HFFc6 (cell line): Measurements from ENCODE around the gene PHACTR1. TPM values are rescaled to one million over a fixed set of nuclear protein-coding genes. Genes with fewer than 3 reads are reported as not detected.
"Not testable (repeated sequence)": the region's sequence is repeated elsewhere in the genome, so short reads cannot be mapped to it uniquely, and the experiment has no call there.

Experiments used
- DNase-seq: peaks from one replicate; pipeline ENCODE4 v3.0.0-alpha.2; 2018
- H3K27ac Mint-ChIP-seq: 2 replicates; pipeline ENCODE4 v1.8.0; 2020; ENCODE audit warnings: mild to moderate bottlenecking, mixed read lengths
- H3K27me3 Mint-ChIP-seq: 2 replicates; pipeline ENCODE4 v1.8.0; 2021; ENCODE audit warnings: mild to moderate bottlenecking, moderate library complexity, mixed read lengths; ENCODE audit not compliant: insufficient read depth
- H3K36me3 Mint-ChIP-seq: 2 replicates; pipeline ENCODE4 v1.8.0; 2021; ENCODE audit warnings: low read depth, mixed read lengths
- H3K4me1 Mint-ChIP-seq: 2 replicates; pipeline ENCODE4 v1.8.0; 2020; ENCODE audit warnings: low read depth, mixed read lengths
- H3K4me3 Mint-ChIP-seq: 2 replicates; pipeline ENCODE4 v1.8.0; 2020; ENCODE audit warnings: mild to moderate bottlenecking, moderate library complexity, mixed read lengths
- H3K9me3 Mint-ChIP-seq: 2 replicates; pipeline ENCODE4 v1.8.0; 2020; ENCODE audit warnings: mild to moderate bottlenecking, mixed read lengths
- total RNA-seq, 6 experiments: library from RNA; stranded (reverse); fragmentation: NEBNext Ultra II Directional; extraction: Animal tissue kit (Norgen Biotek cat#: 25700); gene quantifications; 2 replicates in 1 of 6; 3 replicates in 5 of 6; pipeline ENCODE4 v1.2.3, GENCODE V29; 2021
- TF ChIP-seq, protein P1 (sequence below): fragments of 200-600 bp; sonication (generic); IDR thresholded peaks from 2 replicates; pipeline ENCODE4 v1.5.0; 2021; ENCODE audit warnings: antibody characterized with exemption, mild to moderate bottlenecking

Gene PHACTR1
- total RNA-seq, 6 experiments from 2014 or later, result 2.5 to 4.7 (median 3.9) TPM

- no peaks in the 10 kb centered on the region for H3K9me3 Mint-ChIP-seq
- H3K36me3 Mint-ChIP-seq, result no peaks in the 10 kb centered on the region
- H3K27ac Mint-ChIP-seq, result peak overlapping the region; percentile 66
- DNase-seq, result no peak
- TF ChIP-seq, protein P1, sequence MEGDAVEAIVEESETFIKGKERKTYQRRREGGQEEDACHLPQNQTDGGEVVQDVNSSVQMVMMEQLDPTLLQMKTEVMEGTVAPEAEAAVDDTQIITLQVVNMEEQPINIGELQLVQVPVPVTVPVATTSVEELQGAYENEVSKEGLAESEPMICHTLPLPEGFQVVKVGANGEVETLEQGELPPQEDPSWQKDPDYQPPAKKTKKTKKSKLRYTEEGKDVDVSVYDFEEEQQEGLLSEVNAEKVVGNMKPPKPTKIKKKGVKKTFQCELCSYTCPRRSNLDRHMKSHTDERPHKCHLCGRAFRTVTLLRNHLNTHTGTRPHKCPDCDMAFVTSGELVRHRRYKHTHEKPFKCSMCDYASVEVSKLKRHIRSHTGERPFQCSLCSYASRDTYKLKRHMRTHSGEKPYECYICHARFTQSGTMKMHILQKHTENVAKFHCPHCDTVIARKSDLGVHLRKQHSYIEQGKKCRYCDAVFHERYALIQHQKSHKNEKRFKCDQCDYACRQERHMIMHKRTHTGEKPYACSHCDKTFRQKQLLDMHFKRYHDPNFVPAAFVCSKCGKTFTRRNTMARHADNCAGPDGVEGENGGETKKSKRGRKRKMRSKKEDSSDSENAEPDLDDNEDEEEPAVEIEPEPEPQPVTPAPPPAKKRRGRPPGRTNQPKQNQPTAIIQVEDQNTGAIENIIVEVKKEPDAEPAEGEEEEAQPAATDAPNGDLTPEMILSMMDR, result no peak
- H3K27me3 Mint-ChIP-seq, result peaks cover 7% of the 10 kb centered on the region
- 0 out of 2 replicates have a peak overlapping the region, but pooled peaks have one; percentile 9 for H3K4me3 Mint-ChIP-seq
- H3K4me1 Mint-ChIP-seq, result peaks cover 36% of the 10 kb centered on the region
Measured at GRCh38 chr6:13242590-13242989, 526.0 kb downstream of the PHACTR1 start.

DNA sequence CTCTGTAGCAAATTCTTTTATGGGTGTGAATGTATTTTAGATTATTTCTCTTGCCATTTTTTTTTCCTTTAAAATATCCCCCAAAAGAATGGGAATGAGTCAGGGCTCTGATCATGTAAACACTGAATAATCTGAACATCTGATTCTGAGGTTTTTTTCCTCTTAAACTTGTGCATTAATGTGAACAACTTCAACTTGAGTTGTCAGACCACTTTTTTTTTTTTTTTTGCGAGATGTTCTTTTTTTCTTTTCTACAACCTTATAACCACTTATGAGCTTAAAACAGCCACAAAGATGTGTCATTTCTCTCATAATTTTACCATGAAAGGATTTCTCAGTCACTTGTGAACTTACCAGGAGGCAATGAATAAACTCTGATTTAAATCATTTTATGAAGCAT, 526.5 kb downstream of the PHACTR1 start:
- peak; percentile 70 for DNase-seq
- H3K27ac Mint-ChIP-seq, result peak overlapping the region; percentile 66
- H3K27me3 Mint-ChIP-seq, result peaks cover 8% of the 10 kb centered on the region
- peak overlapping the region; percentile 9; the same call in 1 of the 2 replicates for H3K4me3 Mint-ChIP-seq
- peaks cover 39% of the 10 kb centered on the region for H3K4me1 Mint-ChIP-seq
- no peaks in the 10 kb centered on the region for H3K9me3 Mint-ChIP-seq
- TF ChIP-seq, protein P1, result no peak
- no peaks in the 10 kb centered on the region for H3K36me3 Mint-ChIP-seq

DNA sequence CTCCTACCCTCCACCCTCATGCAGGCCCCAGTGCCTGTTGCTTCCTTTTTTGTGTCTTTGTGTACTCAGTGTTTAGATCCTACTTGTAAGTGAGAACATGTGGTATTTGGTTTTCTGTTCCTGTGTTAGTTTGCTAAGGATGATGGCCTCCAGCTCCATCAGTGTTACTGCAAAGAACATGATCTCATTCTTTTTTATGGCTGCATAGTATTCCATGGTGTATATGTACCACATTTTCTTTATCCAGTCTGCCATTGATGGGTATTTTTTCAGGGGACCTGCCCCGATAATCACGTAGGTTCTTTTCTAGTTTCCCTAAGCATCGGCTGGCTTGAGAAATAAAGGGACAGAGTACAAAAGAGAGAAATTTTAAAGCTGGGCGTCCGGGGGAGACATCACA, 527.2 kb downstream of the PHACTR1 start:
- DNase-seq, H3K27me3 Mint-ChIP-seq, H3K36me3 Mint-ChIP-seq, H3K9me3 Mint-ChIP-seq, H3K27ac Mint-ChIP-seq, H3K4me3 Mint-ChIP-seq: not testable (repeated sequence)
- peaks cover 46% of the 10 kb centered on the region for H3K4me1 Mint-ChIP-seq

- Mint-ChIP-seq H3K36me3 (no peaks in the 10 kb centered on the region), H3K27me3 (peaks cover 2% of the 10 kb centered on the region; the same call in 1 of the 2 replicates), H3K9me3 (no peaks in the 10 kb centered on the region), H3K27ac (peak overlapping the region; percentile 64; the same call in 1 of the 2 replicates), H3K4me3 (no peak overlapping the region), H3K4me1 (peaks cover 28% of the 10 kb centered on the region)
- DNase-seq, result no peak
- TF ChIP-seq, protein P1, result no peak
Measured at GRCh38 chr6:13247627-13248026, 531.1 kb downstream of the PHACTR1 start.

GRCh38 chr6:13248053-13248452, 531.5 kb downstream of the PHACTR1 start:
- TF ChIP-seq, protein P1, result no peak
- Mint-ChIP-seq H3K27ac (peak overlapping the region; percentile 64; the same call in 1 of the 2 replicates), H3K4me3 (no peak overlapping the region), H3K4me1 (peaks cover 24% of the 10 kb centered on the region), H3K9me3 (no peaks in the 10 kb centered on the region), H3K36me3 (no peaks in the 10 kb centered on the region), H3K27me3 (peaks cover 2% of the 10 kb centered on the region; the same call in 1 of the 2 replicates)
- DNase-seq, result peak; percentile 28

- Mint-ChIP-seq H3K9me3 (no peaks in the 10 kb centered on the region), H3K4me1 (peaks cover 18% of the 10 kb centered on the region), H3K36me3 (no peaks in the 10 kb centered on the region), H3K4me3 (no peak overlapping the region), H3K27ac (no peak overlapping the region), H3K27me3 (peaks cover 2% of the 10 kb centered on the region; the same call in 1 of the 2 replicates)
- no peak for DNase-seq
- TF ChIP-seq, protein P1, result no peak
Measured at GRCh38 chr6:13248584-13248985, 532.0 kb downstream of the PHACTR1 start.
